H9 (cell line): Measurements from ENCODE around the gene CCDC178. TPM values are rescaled to one million over a fixed set of nuclear protein-coding genes. Genes with fewer than 3 reads are reported as not detected.

Experiments
- DNase-seq: peaks from one replicate; pipeline ENCODE4 v3.0.0-alpha.2; 2017
- H2AFZ ChIP-seq: one replicate; pipeline ENCODE4 v1.6.1; 2013; ENCODE audit warnings: mild to moderate bottlenecking, low read length, control low read depth, moderate library complexity
- H2AK5ac ChIP-seq: 2 replicates; pipeline ENCODE4 v1.6.1; 2013; ENCODE audit warnings: low read length, control low read depth, mixed read lengths; ENCODE audit not compliant: insufficient read length
- H2BK120ac ChIP-seq: one replicate; pipeline ENCODE4 v1.6.1; 2013; ENCODE audit warnings: low read depth, mild to moderate bottlenecking, low read length, control low read depth, inconsistent platforms; ENCODE audit not compliant: poor library complexity, severe bottlenecking
- H2BK12ac ChIP-seq: 2 replicates; pipeline ENCODE4 v1.6.1; 2013; ENCODE audit warnings: low read length, control low read depth, mixed read lengths, low read depth; ENCODE audit not compliant: insufficient read length
- H2BK15ac ChIP-seq: 2 replicates; pipeline ENCODE4 v1.6.1; 2013; ENCODE audit warnings: low read depth, low read length, control low read depth
- H2BK20ac ChIP-seq: one replicate; pipeline ENCODE4 v1.6.1; 2013; ENCODE audit warnings: low read depth, mild to moderate bottlenecking, low read length, control low read depth, inconsistent platforms; ENCODE audit not compliant: poor library complexity, severe bottlenecking
- H2BK5ac ChIP-seq: 2 replicates; pipeline ENCODE4 v1.6.1; 2013; ENCODE audit warnings: low read length, control low read depth, mixed read lengths; ENCODE audit not compliant: insufficient read length
- H3K14ac ChIP-seq: 2 replicates; pipeline ENCODE4 v1.6.1; 2013; ENCODE audit warnings: low read length, control low read depth; ENCODE audit not compliant: insufficient read depth
- H3K18ac ChIP-seq: 2 replicates; pipeline ENCODE4 v1.6.1; 2013; ENCODE audit warnings: low read depth, mild to moderate bottlenecking, mixed read lengths, low read length, control low read depth; ENCODE audit not compliant: insufficient read length
- H3K23ac ChIP-seq: 2 replicates; pipeline ENCODE4 v1.6.1; 2013; ENCODE audit warnings: low read length, control low read depth, mixed read lengths, low read depth; ENCODE audit not compliant: insufficient read length
- H3K23me2 ChIP-seq: 2 replicates; pipeline ENCODE4 v1.6.1; 2013; ENCODE audit warnings: low read depth, mild to moderate bottlenecking, mixed read lengths, low read length, control low read depth; ENCODE audit not compliant: insufficient read length, poor library complexity, severe bottlenecking
- H3K27ac ChIP-seq: 2 replicates; pipeline ENCODE4 v1.5.1; 2013; ENCODE audit warnings: low read length, control low read depth, mixed read lengths, low read depth; ENCODE audit not compliant: insufficient read length
- H3K27me3 ChIP-seq: 2 replicates; pipeline ENCODE4 v1.6.1; 2013; ENCODE audit warnings: low read length, control low read depth, inconsistent platforms; ENCODE audit not compliant: insufficient read depth
- H3K4ac ChIP-seq: 2 replicates; pipeline ENCODE4 v1.6.1; 2013; ENCODE audit warnings: low read depth, mild to moderate bottlenecking, control low read depth, inconsistent platforms, low read length, moderate library complexity
- H3K4me1 ChIP-seq: 2 replicates; pipeline ENCODE4 v1.6.1; 2013; ENCODE audit warnings: low read length, control low read depth, inconsistent platforms; ENCODE audit not compliant: insufficient read depth
- H3K4me2 ChIP-seq: 2 replicates; pipeline ENCODE4 v1.6.1; 2013; ENCODE audit warnings: low read length, control low read depth, mixed read lengths; ENCODE audit not compliant: insufficient read length, insufficient read depth
- H3K56ac ChIP-seq: 2 replicates; pipeline ENCODE4 v1.6.1; 2013; ENCODE audit warnings: low read depth, mild to moderate bottlenecking, mixed read lengths, low read length, control low read depth; ENCODE audit not compliant: insufficient read length
- H3K79me1 ChIP-seq: 2 replicates; pipeline ENCODE4 v1.6.1; 2013; ENCODE audit warnings: low read depth, mild to moderate bottlenecking, moderate library complexity, low read length, control low read depth, inconsistent platforms; ENCODE audit not compliant: insufficient read depth, poor library complexity, severe bottlenecking
- H3K79me2 ChIP-seq: 2 replicates; pipeline ENCODE4 v1.6.1; 2013; ENCODE audit warnings: low read length, control low read depth, inconsistent platforms; ENCODE audit not compliant: insufficient read depth
- H3K9ac ChIP-seq: 2 replicates; pipeline ENCODE4 v1.6.1; 2013; ENCODE audit warnings: low read length, control low read depth, mixed read lengths; ENCODE audit not compliant: insufficient read length; ENCODE audit errors: extremely low read depth
- H3K9me3 ChIP-seq: one replicate; pipeline ENCODE4 v1.6.1; 2013; ENCODE audit warnings: low read depth, low read length, inconsistent platforms; ENCODE audit not compliant: control insufficient read depth
- H3T11ph ChIP-seq: one replicate; pipeline ENCODE4 v1.6.1; 2013; ENCODE audit warnings: mild to moderate bottlenecking, low read length, control low read depth, inconsistent platforms
- H4K20me1 ChIP-seq: one replicate; pipeline ENCODE4 v1.6.1; 2013; ENCODE audit not compliant: control insufficient read depth, insufficient read length, insufficient read depth
- H4K5ac ChIP-seq: 2 replicates; pipeline ENCODE4 v1.6.1; 2013; ENCODE audit warnings: low read depth, mild to moderate bottlenecking, mixed read lengths, low read length, control low read depth; ENCODE audit not compliant: insufficient read length
- H4K8ac ChIP-seq: replicated peaks from 2 replicates; pipeline ENCODE4 v1.6.1; 2013; ENCODE audit warnings: low read length, control low read depth, mixed read lengths, low read depth; ENCODE audit not compliant: insufficient read length
- H4K91ac ChIP-seq: 2 replicates; pipeline ENCODE4 v1.6.1; 2013; ENCODE audit warnings: low read depth, mild to moderate bottlenecking, moderate library complexity, mixed read lengths, low read length, control low read depth; ENCODE audit not compliant: insufficient read length
- H3K27ac Mint-ChIP-seq, 3 experiments: 2 replicates in 2 of 3; 3 replicates in 1 of 3; pipeline ENCODE4 v1.8.0; 2020 to 2021; ENCODE audit warnings: mixed read lengths in 3 of 3, mild to moderate bottlenecking in 1 of 3, moderate library complexity in 1 of 3
- H3K27me3 Mint-ChIP-seq: 2 replicates; pipeline ENCODE4 v1.8.0; 2021; ENCODE audit warnings: low read depth, mild to moderate bottlenecking, moderate library complexity, mixed read lengths
- H3K36me3 Mint-ChIP-seq, 3 experiments: 2 replicates in 2 of 3; 3 replicates in 1 of 3; pipeline ENCODE4 v1.8.0; 2020 to 2021; ENCODE audit warnings: low read depth in 3 of 3, mixed read lengths in 3 of 3; ENCODE audit not compliant: insufficient read depth in 1 of 3
- H3K4me1 Mint-ChIP-seq, 2 experiments: 2 replicates each; pipeline ENCODE4 v1.8.0; 2020; ENCODE audit warnings: mixed read lengths in 2 of 2
- H3K4me3 Mint-ChIP-seq, 2 experiments: 2 replicates in 1 of 2; 3 replicates in 1 of 2; pipeline ENCODE4 v1.8.0; 2020 to 2021; ENCODE audit warnings: mild to moderate bottlenecking in 2 of 2, mixed read lengths in 2 of 2, moderate library complexity in 1 of 2
- H3K9me3 Mint-ChIP-seq, 2 experiments: 2 replicates in 1 of 2; 3 replicates in 1 of 2; pipeline ENCODE4 v1.8.0; 2020; ENCODE audit warnings: mild to moderate bottlenecking in 2 of 2, mixed read lengths in 2 of 2, moderate library complexity in 1 of 2
- WGBS: extraction: QIAGEN DNeasy Blood & Tissue Kit; methylation state at CpG from one replicate; pipeline ENCODE4 v1.1.7; 2013; ENCODE audit warnings: missing lambda C conversion rate, low lambda C conversion rate, mixed read lengths; ENCODE audit not compliant: insufficient read length; ENCODE audit errors: extremely low coverage; 5-methylcytosine and 5-hydroxymethylcytosine counted together
- total RNA-seq: library from RNA; stranded (reverse); gene quantifications from 2 replicates; pipeline ENCODE4 v1.2.1, GENCODE V29; 2021
- TF ChIP-seq, protein P1 (sequence below): fragments of 200-600 bp; sonication (generic); conservative IDR thresholded peaks from 3 replicates; pipeline ENCODE4 v1.8.0; 2021; ENCODE audit warnings: antibody characterized with exemption, mild to moderate bottlenecking

The CCDC178 gene
- total RNA-seq, 1 experiment from 2014 or later = not detected

DNA sequence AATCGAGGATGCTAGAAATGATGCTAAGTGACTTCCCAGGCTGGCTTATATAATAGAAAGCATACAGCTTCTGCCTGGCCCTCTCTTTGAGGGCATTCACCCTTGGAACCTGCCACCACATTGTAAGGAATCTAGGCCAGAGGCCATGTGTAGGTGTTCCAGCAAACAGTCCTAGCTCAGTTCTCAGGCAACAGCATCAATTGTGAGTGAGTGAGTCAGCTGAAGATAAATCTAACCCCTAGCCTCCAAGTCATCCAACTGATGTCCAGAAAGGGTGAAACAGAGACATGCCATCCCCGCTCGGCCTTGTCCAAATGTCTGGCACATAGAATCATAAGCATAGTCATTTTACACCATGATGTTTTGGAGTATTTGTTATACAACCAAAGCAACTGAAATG, 343.4 kb downstream of the CCDC178 start:
- H3K4ac ChIP-seq = no peak overlapping the region
- H4K91ac ChIP-seq = no peak overlapping the region
- no peak overlapping the region for H2AFZ ChIP-seq
- no peak overlapping the region for H2BK12ac ChIP-seq
- no peak overlapping the region for H3K4me2 ChIP-seq
- no peak overlapping the region for H3K18ac ChIP-seq
- no peak overlapping the region for H3T11ph ChIP-seq
- H2BK15ac ChIP-seq = no peak overlapping the region; the same call in 1 of the 2 replicates
- no peak overlapping the region for H3K56ac ChIP-seq
- H3K4me3 Mint-ChIP-seq = no peak overlapping the region
- H2BK120ac ChIP-seq = no peak overlapping the region
- no peak overlapping the region for H2BK20ac ChIP-seq
- H3K4me1 Mint-ChIP-seq = no peaks in the 10 kb centered on the region
- no peaks in the 10 kb centered on the region for H3K36me3 Mint-ChIP-seq
- no peak overlapping the region for H3K14ac ChIP-seq
- no peaks in the 10 kb centered on the region for H3K23me2 ChIP-seq
- TF ChIP-seq, protein P1, sequence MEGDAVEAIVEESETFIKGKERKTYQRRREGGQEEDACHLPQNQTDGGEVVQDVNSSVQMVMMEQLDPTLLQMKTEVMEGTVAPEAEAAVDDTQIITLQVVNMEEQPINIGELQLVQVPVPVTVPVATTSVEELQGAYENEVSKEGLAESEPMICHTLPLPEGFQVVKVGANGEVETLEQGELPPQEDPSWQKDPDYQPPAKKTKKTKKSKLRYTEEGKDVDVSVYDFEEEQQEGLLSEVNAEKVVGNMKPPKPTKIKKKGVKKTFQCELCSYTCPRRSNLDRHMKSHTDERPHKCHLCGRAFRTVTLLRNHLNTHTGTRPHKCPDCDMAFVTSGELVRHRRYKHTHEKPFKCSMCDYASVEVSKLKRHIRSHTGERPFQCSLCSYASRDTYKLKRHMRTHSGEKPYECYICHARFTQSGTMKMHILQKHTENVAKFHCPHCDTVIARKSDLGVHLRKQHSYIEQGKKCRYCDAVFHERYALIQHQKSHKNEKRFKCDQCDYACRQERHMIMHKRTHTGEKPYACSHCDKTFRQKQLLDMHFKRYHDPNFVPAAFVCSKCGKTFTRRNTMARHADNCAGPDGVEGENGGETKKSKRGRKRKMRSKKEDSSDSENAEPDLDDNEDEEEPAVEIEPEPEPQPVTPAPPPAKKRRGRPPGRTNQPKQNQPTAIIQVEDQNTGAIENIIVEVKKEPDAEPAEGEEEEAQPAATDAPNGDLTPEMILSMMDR = no peak
- no peaks in the 10 kb centered on the region for H4K20me1 ChIP-seq
- H3K23ac ChIP-seq = no peak overlapping the region
- no peaks in the 10 kb centered on the region for H3K4me1 ChIP-seq
- no peak for DNase-seq
- no peaks in the 10 kb centered on the region for H3K27me3 ChIP-seq
- H2BK5ac ChIP-seq = no peak overlapping the region
- H2AK5ac ChIP-seq = no peak overlapping the region
- no peak overlapping the region for H4K8ac ChIP-seq
- H4K5ac ChIP-seq = no peak overlapping the region
- no CpG with 5 or more reads among the region's 3 CpGs for WGBS
- H3K27ac Mint-ChIP-seq = no peak overlapping the region
- no peak overlapping the region for H3K27ac ChIP-seq
- H3K27me3 Mint-ChIP-seq = no peaks in the 10 kb centered on the region
- no peaks in the 10 kb centered on the region for H3K9me3 Mint-ChIP-seq
- no peak overlapping the region for H3K9ac ChIP-seq
- no peaks in the 10 kb centered on the region for H3K9me3 ChIP-seq
- no peaks in the 10 kb centered on the region for H3K79me2 ChIP-seq
- H3K79me1 ChIP-seq = no peaks in the 10 kb centered on the region
